Panc1 (cell line): ENCODE data around the gene CNST. TPM values are rescaled to one million over a fixed set of nuclear protein-coding genes. Genes with fewer than 3 reads are reported as not detected.

ENCODE experiments used
- ATAC-seq: fragments of 200-7000 bp; cut with Tn5 transposase; 2 replicates; pipeline ENCODE4 v1.9.1; 2020; ENCODE audit warnings: mild to moderate bottlenecking, moderate library complexity
- BruUV-seq: library from RNA; stranded (reverse); fragments of 400-500 nt; replicated peaks from 2 replicates; lab custom pipeline; 2021; lab: Mats Ljungman, UMichigan
- CTCF ChIA-PET: fragments of 300-600 bp; sonication (Branson Sonifier 250); formaldehyde crosslinking; loops from one replicate; lab custom pipeline; 2022; ENCODE audit warnings: antibody characterized with exemption; lab: Charles Lee
- POLR2A ChIA-PET: fragments of 300-600 bp; sonication (Branson Sonifier 250); formaldehyde crosslinking; loops from one replicate; lab custom pipeline; 2022; ENCODE audit warnings: antibody characterized with exemption; lab: Charles Lee
- DNase-seq: peaks from one replicate; pipeline ENCODE4 v3.0.0-alpha.2; 2010; ENCODE audit warnings: low read depth, low spot score
- H3K27ac ChIP-seq: 2 replicates; pipeline ENCODE4 v1.5.1; 2011; ENCODE audit warnings: mild to moderate bottlenecking, low read length, inconsistent platforms
- H3K27me3 ChIP-seq: fragments of 200-500 bp; sonication (Bioruptor generic); 2 replicates; pipeline ENCODE4 v1.6.0; 2014; ENCODE audit warnings: low read length, inconsistent platforms; ENCODE audit not compliant: control insufficient read depth, insufficient read depth
- H3K36me3 ChIP-seq: fragments of 200-500 bp; sonication (Bioruptor generic); 2 replicates; pipeline ENCODE4 v1.5.1; 2014; ENCODE audit warnings: inconsistent platforms, mild to moderate bottlenecking, low read length, moderate library complexity; ENCODE audit not compliant: control insufficient read depth, insufficient read depth
- H3K4me1 ChIP-seq: 2 replicates; pipeline ENCODE4 v1.5.1; 2011; ENCODE audit warnings: inconsistent platforms, mild to moderate bottlenecking, low read length, moderate library complexity; ENCODE audit not compliant: control insufficient read depth, insufficient read depth
- H3K4me3 ChIP-seq, 2 experiments: 2 replicates each; pipeline ENCODE4 v1.5.1; 2011 to 2012; ENCODE audit warnings: low read depth in 2 of 2, low read length in 2 of 2, mild to moderate bottlenecking in 2 of 2, inconsistent platforms in 1 of 2, moderate library complexity in 1 of 2
- H3K9me3 ChIP-seq: fragments of 200-500 bp; sonication (Bioruptor generic); 2 replicates; pipeline ENCODE4 v1.5.1; 2014; ENCODE audit warnings: low read depth, mild to moderate bottlenecking, inconsistent platforms, low read length, moderate library complexity; ENCODE audit not compliant: control insufficient read depth, insufficient read depth
- CTCF ChIP-seq: fragments of 450-650 bp; IDR thresholded peaks from 2 replicates; pipeline ENCODE4 v1.5.1; 2017; ENCODE audit warnings: mild to moderate bottlenecking
- POLR2AphosphoS5 ChIP-seq: IDR thresholded peaks from 2 replicates; pipeline ENCODE4 v1.6.1; 2012; ENCODE audit warnings: mild to moderate bottlenecking, low read depth, low read length, moderate library complexity
- REST ChIP-seq, 2 experiments: IDR thresholded peaks; 2 replicates each; pipeline ENCODE4 v1.6.1; 2011 to 2012; ENCODE audit warnings: low read depth in 2 of 2, control low read depth in 1 of 2, low read length in 1 of 2, mild to moderate bottlenecking in 1 of 2, moderate library complexity in 1 of 2; ENCODE audit not compliant: insufficient read depth in 1 of 2
- SIN3A ChIP-seq: IDR thresholded peaks from 2 replicates; pipeline ENCODE4 v1.6.1; 2012; ENCODE audit warnings: low read depth, mild to moderate bottlenecking, low read length, moderate library complexity, borderline replicate concordance; ENCODE audit not compliant: insufficient read depth
- TCF7L2 ChIP-seq: IDR thresholded peaks from 2 replicates; pipeline ENCODE4 v1.6.1; 2011; ENCODE audit warnings: mild to moderate bottlenecking, low read depth, low read length, inconsistent platforms
- in situ Hi-C: cut with HindIII; loops from 2 replicates; pipeline ENCODE4 v1.10.0; 2016; ENCODE audit warnings: low sequenced_read_pairs, low pct_unique_long_range_greater_than_20kb
- intact Hi-C: fragments of 100-400 bp; cut with micrococcal nuclease; formaldehyde crosslinking; loops from one replicate; pipeline ENCODE4 v1.10.0; 2022; ENCODE audit not compliant: unreplicated experiment
- total RNA-seq: library from RNA; stranded (reverse); gene quantifications from one replicate; pipeline ENCODE4 v1.2.1, GENCODE V29; 2021; ENCODE audit not compliant: unreplicated experiment

The CNST gene
- total RNA-seq, 1 experiment from 2014 or later, result 18.5 TPM

GRCh38 chr1:246544001-246544400, 22.3 kb upstream of the CNST start:
- TF ChIP-seq SIN3A (no peak), CTCF (no peak), POLR2AphosphoS5 (no peak), REST (IDR thresholded peaks at IDR 0.05; ENCODE audit: insufficient read depth in 1 of 2, low read depth in 2 of 2, low read length in 1 of 2) (no peak), TCF7L2 (no peak)

GRCh38 chr1:246549665-246550064, 16.6 kb upstream of the CNST start:
- DNase-seq (no peak), ATAC-seq (no peak)
- Histone ChIP-seq H3K27me3 (no peaks in the 10 kb centered on the region), H3K4me1 (no peaks in the 10 kb centered on the region), H3K27ac (no peak overlapping the region), H3K9me3 (no peaks in the 10 kb centered on the region), H3K4me3 (no peak overlapping the region), H3K36me3 (peaks cover 15% of the 10 kb centered on the region; the same call in 1 of the 2 replicates)
- intact Hi-C loops, result no loop called here
- no TSS peak for BruUV-seq
- TF ChIP-seq POLR2AphosphoS5 (no peak), CTCF (no peak), TCF7L2 (no peak), REST (IDR thresholded peaks at IDR 0.05; ENCODE audit: insufficient read depth in 1 of 2, low read depth in 2 of 2, low read length in 1 of 2) (no peak), SIN3A (no peak)
- CTCF ChIA-PET, result no interaction called here
- in situ Hi-C loops, result no loop called here
- POLR2A ChIA-PET, result no interaction called here

More at GRCh38 chr1:246544001-246544400, 22.3 kb upstream of the CNST start:
- intact Hi-C loops, result no loop called here
- Histone ChIP-seq H3K27me3 (no peaks in the 10 kb centered on the region), H3K27ac (no peak overlapping the region), H3K9me3 (no peaks in the 10 kb centered on the region), H3K4me1 (no peaks in the 10 kb centered on the region), H3K4me3 (no peak overlapping the region), H3K36me3 (peaks cover 17% of the 10 kb centered on the region; the same call in 1 of the 2 replicates)
- BruUV-seq, result no TSS peak
- in situ Hi-C loops, result no loop called here
- ChIA-PET CTCF (no interaction called here), POLR2A (no interaction called here)
- ATAC-seq (no peak), DNase-seq (no peak)
